ENCODE measurements around the gene VAPA.
"Not testable (repeated sequence)": the region's sequence is repeated elsewhere in the genome, so short reads cannot be mapped to it uniquely, and the experiment has no call there.

Gene VAPA

DNA sequence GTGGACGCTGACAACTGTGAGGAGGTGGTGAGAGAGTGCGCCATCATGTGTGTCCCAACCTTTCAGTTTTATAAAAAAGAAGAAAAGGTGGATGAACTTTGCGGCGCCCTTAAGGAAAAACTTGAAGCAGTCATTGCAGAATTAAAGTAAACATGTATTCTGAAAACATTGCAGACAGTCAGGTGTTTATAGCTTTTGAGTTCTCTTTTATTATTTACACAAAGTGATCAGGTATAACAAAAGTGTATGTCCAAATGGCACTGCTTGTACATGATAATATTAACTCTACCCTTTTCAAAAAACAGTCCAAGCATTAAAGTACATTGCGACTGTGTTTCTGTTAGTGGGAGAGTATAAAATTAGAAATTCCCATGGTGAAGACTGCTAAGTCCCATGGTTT lies 25.8 kb upstream of the VAPA start:
- DNase-seq, result no peak

DNA sequence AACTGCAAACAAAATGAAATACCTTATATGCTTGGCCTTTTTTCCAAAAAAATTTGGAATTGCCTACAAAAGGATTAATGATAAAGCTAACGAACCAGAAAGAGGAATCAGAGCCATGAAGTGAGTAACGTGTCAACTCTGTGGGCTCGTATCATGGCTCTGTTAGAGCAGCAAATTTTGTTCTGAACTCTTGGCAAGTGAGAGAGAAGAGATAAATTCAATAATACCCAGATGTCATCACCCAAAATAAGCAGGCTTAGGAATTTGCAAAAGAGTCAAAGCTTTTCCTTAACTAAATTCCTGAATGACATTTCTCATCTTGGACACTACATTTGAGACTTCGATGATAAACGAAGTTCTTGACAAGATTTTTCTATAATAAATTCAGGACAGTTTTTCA lies 23.6 kb upstream of the VAPA start:
- DNase-seq, result no peak

DNA sequence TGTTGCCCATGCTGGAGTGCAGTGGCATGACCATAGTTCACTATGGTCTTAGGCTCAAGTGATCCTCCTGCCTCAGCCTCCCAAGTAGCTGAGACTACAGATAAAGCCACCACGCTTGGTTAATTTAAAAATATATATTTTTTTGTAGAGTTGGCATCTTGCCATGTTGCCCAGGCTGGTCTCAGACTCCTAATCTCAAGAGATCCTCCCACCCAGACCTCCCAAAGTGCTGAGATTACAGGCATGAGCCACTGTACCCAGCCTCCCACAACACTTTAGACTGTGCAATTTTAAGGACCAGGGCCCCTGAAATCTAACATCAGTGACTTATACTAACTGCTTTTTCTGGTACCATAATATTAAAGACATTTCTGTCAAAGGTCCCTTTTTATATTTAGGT lies 22.9 kb upstream of the VAPA start:
- DNase-seq, result no peak

DNA sequence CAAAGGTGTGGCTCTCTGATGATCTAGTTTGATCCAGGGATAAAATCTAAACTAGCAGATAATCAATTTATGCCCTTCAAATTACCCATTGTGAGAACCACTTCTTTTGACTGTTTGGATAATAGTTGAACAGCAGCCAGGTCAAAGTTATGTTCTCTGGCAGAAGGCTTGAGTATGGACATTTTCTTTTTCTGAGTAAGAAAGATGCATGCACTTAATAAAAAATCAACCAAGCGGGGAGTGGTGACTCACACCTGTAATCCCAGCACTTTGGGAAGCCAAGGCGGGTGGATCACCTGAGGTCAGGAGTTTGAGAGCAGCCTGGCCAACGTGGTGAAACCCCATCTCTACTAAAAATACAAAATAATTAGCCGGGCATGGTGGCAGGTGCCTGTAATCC lies 22.3 kb upstream of the VAPA start:
- not testable (repeated sequence) for DNase-seq

DNA sequence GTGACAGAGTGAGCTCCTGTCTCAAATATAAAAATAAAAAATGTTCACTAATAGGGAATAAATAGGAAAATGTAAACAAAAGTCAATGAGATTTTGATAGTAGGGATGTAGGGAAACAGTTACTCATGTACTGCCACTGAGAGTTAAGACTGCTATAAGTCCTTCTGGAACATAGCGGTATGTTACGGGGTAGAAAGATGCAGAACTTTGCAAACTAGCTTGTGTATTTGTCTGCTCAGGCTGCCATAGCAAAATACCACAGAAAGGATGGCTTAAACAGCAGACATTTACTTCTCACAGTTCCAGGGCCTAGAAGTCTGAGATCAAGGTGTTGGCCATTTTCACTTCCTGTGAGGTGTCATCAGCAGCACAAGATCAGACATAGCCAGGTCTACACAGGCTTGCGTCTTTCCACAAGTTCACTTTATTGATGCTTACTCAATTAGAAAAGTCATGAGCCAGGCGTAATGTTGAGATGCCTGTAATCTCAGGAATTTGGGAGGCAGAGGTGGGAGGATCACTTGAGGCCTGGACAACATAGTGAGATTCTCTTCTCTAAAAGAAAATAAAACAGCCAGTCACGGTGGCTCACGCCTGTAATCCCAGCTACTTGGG lies 19.3 kb upstream of the VAPA start:
- DNase-seq, result no peak

DNA sequence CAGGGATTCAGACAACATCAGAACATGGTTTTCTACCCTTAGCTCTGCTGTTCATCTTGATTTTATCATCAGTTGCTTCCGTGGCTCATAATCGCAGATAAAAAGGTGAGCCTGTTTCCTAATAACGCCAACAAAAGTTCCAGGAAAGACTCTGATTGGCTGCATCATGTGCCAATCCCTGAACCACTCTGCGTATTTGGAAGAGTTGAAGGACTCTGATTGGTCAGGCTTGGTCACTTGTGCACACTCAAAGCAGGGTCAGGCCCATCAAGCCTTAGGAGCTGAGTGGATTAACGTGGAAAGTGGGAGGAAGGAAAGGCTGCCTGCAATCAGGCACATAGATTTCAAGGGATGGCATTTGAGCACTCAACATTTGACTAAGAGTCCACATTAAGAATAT lies 16.7 kb upstream of the VAPA start:
- no peak for DNase-seq

DNA sequence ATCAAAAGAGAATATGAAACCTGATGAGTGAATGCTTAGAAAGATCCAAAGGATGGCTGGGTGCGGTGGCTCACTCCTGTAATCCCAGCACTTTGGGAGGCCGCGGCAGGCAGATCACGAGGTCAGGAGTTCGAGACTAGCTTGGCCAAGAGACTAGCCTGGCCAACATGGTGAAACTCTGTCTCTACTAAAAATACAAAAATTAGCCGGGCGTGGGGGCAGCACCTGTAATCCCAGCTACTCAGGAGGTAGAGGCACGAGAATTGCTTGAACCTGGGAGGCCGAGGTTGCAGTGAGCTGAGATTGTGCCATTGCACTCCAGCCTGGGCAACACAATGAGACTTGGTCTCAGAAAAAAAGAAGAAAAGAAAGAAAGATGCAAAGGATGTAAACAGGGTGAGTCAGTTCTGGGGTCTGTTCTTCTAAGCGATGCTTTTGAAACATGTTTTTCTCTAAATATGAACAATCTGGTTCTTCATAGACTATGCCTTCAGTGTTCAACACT lies 16.0 kb upstream of the VAPA start:
- not testable (repeated sequence) for DNase-seq

DNA sequence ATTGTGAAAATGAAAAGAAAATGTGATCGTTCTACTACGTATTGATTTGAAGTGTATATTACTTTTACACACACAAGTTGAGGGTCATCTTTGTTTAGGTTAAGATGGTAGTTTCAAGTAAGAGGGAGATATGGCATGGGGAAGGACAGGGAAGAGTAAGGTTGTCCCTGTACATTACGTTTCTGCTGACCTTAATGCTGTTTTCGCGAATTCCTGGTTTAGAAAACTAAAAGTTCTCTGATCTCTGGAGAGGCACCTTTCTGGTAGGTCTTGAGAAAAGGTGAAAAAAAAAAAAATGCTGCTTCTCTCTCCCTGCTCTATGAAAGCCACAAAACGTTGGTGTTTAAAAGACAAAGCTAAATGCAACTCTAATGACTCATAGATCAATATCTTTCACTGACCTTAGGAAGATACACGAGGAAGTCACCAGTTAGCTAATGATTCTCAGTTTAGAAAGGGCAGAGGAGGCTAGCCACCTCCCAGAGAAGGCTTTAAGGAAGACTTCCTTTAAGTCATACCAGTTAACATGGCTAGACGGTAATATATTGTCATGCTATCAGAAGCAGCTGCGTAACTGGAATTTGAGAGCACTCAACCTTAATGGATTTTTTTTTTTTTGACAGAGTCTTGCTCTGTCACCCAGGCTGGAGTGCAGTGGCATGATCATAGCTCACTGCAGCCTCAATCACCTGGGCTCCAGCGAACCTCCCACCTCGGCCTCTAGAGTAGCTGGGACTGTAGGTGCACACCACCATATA lies 14.8 kb upstream of the VAPA start:
- DNase-seq, result no peak

DNA sequence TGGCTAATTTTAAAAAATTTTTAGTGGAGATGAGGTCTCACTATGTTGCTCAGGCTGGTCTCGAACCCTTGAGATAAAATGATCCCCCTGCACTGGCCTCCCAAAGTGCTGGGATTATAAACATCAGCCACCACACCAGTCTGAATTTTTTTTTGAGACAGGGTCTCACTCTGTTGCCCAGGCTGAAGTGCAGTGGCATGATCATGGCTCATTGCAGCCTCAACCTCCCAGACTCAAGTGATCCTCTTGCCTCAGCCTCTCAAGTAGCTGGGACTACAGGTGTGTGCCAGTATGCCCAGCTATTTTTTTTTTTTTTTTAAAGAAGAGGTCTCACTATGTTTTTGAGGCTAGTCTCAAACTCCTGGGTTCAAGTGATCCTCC lies 14.3 kb upstream of the VAPA start:
- DNase-seq, result not testable (repeated sequence)

DNA sequence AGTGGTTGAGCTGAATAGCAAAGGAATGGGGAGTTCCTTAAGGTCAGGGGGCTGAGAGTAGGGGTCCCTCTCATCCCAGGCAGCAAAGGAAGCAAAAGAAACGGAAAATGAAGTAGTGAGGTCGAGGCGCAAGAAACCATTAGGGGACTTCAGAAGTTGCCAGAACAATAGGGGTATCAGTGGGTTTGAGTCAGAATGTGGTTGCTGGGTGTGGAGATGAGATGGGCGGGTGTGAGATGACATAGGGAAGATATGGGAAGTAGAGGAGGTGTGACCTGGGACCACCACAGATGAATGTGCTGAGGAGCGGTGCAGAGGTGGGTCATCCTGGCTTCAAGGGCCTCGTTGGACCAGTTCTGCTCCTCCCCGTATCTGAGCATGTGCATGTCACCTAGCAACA lies 13.1 kb upstream of the VAPA start:
- DNase-seq, result no peak

DNA sequence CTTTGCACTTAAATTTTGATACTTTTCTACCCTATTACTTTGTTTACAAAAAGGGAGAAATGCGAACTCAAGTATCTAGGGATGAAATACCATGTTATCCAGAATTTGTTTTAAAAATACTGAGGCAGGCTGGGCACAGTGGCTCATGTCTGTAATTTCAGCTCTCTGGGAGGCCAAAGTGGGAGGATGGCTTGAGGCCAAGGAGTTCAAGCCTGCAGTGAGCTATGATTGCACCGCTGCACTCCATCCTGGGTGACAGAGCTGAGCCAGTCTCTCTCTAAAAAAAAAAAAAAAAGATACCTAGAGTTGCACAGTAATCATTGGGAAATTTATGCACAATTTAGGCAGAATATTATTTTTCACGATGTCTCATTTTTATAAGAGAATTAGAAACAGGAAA lies 12.4 kb upstream of the VAPA start:
- DNase-seq, result no peak

DNA sequence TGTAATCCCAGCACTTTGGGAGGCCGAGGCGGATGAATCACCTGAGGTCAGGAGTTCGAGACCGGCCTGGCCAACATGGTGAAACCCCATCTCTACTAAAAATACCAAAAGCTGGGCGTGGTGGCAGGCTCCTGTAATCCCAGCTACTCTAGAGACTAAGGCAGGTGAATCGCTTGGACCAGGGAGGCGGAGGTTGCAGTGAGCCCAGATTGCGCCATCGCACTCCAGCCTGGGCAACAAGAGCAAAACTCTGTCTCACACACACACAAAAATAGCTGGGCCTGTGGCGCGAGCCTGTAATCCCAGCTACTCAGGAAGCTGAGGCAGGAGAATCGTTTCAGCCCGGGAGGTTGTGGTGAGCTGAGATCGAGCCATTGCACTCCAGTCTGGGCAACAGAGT lies 11.6 kb upstream of the VAPA start:
- DNase-seq, result not testable (repeated sequence)

DNA sequence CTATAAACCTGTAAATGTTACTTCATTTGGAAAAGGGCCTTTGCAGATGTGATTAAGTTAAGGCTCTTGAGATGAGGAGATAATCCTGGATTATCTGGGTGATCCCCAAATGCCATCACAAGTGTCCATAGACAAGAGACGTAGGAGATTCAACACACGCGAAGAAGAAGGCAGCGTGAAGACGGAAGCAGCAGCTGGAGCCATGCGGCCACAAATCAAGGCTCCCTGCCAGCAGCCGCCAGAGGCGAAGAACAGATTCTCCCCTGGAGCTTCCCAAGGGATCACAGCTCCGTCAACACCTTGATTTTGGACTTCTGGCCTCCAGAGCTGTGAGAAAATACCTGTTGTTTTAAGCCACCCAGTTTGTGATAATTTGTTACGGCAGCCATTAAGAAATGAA lies 11.0 kb upstream of the VAPA start:
- DNase-seq, result no peak

DNA sequence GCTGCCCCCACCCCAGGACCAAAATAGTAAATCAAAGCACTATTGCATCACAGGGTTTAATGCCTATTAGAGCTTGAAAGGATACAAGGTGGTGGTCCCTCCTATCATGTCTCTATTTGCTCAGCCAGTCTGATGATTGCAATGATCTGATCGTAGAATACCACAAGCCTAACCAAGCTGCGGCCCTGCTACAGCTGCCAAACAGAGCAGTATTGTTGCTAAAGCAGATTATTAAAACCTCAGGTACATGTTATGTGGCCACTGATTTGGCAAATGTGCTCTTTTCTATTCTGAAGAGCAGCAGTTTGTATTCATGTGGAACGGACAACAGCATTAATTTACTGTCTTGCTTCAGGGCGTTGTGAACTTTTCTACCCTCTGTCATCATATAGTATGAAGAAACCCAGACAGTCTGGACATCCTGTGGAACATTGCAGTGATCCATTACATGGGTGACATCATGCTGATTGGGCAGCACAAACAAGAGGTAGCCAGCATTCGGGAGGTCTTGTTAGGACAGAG lies 8.4 kb upstream of the VAPA start:
- no peak for DNase-seq

DNA sequence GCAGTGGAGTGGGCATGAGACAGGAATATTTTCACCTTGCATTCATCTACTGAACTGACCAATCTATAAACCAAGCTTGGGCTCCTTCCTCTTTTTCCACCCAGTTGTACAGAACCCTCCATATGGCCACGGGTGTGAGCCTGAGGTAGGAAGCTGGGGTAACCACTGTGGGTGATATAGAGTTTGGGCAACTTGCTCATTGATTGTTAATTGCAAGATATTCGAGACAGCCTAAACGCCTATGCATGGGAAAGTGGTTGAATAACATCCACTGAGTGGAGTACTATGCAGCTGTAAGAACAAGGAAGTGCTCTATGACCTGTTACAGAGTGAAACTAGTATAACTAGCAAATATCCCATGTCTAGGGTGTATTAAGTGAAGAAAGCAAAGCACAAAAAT lies 7.3 kb upstream of the VAPA start:
- DNase-seq, result no peak

DNA sequence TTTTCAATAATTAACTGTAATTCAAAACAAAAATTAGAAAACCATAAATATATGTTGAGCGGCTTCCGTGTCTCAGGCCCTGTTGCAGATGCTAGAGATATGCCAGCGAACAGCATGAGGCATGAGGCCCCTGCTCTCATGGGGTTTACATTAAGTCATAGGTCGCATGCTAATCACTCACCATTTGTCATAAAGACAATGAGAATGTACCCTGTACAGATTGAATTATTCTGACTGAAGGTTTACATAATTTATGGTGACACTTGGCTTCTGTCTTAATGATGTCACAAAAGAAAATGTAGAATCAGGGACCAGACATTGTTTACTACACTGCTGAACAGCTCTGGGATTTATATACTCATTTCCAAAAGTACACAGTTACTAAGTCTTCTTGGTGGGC lies 5.9 kb upstream of the VAPA start:
- no peak for DNase-seq

DNA sequence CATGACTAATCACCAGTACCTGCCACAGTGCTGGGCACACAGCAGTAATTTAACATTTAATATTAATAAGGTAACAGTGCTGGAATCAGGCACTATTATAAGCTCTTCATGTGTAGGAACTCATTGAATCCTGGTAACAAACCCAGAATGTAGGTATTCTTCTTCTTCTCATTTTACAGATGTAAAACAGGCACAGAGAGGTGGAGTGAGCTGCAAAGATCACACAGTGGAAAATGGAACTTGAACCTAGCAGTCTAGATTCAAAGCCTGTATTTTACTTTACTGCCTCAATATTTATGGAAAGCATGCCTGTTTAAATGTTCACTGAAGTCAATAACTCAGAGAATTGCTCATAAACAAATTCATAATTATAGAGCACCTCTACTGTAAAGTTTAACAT lies 3.7 kb upstream of the VAPA start:
- no peak for DNase-seq

DNA sequence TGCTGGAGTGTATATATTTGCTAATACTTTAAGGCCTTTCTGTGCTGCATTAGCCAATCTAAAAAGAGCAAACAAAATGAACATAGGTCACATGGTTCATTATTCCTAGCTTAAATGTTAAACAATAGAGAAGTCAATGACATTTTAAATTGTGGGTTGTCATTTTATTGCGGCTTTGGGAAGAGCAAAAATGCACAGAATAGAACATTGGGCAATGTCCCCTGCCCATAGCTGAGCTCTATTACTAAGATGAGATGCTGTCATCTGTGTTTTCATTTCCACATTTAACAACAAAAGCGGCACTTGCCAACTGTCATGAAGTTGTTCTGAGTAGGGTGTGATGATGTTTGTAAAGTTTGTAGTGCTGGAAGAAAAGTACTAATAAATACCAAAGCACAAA lies 3.2 kb upstream of the VAPA start:
- no peak for DNase-seq

DNA sequence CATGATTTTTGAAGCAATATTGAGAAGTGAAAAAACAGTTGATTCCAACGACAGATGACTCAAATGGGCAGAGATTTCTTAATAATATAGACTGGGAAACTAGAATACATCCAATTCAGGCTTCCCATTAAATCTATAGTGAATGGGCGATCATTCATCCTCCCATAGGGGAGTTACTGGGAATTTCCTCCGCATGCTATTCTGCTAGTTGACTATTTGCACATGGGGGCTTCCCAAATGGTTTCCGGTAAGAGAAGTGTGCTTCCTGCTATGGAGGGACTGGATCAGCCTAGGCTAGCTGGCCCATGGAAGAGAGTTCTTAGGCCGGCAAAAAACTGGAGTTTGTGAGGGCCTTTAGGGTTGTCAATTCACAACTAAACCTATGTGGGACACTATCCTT lies 2.6 kb upstream of the VAPA start:
- no peak for DNase-seq

DNA sequence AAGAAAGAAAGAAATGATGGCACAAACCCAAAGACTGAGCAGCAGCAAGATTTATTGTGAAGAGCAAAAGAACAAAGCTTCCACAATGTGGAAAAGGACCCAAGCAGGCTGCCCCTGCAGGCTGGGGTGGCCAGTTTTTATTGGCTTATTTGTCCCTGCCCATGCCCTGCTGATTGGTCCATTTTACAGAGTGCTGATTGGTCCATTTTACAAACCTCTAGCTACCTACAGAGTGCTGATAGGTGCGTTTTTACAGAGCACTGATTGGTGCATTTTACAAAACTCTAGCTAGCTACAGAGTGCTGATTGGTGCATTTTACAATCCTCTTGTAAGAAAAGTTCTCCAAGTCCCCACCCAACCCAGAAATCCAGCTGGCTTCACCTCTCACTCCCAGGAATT lies 1.5 kb upstream of the VAPA start:
- not testable (repeated sequence) for DNase-seq

DNA sequence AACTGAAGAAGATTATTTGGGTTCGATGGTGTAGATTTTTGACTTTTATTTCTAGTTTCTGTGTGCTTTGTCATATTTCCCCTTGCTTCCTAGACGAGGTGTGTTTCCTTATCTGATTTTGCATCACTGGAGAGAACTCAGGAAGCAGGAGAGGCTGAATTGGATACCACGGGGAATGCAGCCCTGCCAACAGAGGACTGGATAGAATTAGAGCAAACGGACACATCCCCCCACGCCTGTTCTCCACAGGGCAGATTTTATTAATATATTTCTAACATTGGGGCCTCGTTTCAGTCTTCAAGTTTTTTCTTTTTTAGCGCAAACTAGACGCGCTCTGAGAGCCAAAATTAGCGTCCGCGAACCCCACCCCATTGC lies 678 bp upstream of the VAPA start:
- DNase-seq, result no peak

DNA sequence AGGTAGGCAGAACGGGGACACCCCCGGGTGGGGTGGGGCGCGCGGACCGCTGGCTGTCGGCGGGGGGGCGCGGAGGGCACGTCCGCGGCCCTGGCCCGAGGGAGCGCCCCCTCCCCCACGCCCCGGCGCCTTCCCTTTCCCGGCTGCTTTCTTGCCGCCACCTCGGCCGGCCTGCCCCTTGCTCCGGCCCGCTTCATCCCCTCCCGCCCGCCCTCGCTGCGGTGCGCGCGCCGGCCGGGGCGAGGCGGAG lies 443 bp downstream of the VAPA start:
- DNase-seq, result no peak

DNA sequence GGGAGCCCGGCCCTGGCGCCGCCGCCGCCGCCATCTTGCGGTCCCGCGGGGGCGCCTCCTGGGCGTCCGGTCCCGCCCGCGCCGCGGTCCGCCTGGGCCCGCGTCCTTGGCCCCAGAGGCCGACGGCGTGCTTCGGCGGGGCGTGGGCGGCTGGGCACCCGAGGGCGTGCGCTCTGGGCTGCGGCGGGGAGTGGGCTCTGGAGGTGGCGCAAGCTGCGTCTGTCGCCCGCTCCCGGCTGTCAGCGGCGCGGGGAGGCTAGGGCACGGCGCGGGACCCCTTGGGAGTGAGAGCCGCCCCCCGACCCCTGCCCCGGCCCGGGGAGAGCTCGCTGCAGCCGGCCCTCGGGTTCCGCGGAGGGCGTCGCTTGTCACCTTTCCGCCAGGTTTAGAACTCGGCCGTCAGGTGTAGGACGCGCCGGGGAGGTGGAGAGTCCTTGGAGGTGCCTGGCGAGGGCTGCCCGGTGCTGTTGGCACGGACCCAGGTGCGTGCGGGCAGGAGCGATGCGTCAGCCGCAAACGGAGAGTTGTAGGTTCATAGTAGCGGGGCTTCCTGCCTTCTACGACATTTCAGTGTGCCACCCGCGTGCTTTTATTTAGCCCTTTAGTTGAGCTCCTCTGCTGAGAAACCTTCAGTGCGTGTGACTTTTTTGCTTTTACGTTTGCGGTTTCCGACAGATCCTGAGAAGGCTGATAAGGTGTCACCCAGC lies 921 bp downstream of the VAPA start:
- peak; percentile 82 for DNase-seq
